Inflammatory macrophage (primary cell): ENCODE results near the gene CAMKK2.
"Not testable (repeated sequence)": the region's sequence is repeated elsewhere in the genome, so short reads cannot be mapped to it uniquely, and the experiment has no call there.

Source experiments
- DNase-seq, 2 donors: peaks; one replicate each; pipeline ENCODE4 v3.0.0-alpha.2; 2020 to 2022

CAMKK2 gene

DNA sequence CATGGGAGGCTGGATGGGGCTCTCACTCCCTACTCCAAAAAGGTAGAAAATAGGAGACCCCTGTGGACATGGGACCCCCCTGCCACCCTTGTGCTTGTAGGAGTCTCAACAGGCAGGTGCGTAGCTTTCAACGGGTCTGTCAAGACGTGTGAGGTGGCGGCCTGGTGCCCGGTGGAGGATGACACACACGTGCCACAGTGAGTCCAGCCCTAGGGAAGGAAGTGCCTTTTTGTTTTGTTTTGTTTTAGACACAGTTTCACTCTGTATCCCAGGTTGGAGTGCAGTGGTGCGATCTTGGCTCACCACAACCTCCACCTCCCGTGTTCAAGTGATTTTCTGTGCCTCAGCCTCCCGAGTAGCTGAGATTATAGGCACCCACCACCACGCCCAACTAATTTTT is 73.7 kb downstream of the CAMKK2 start:
- no peak for DNase-seq

DNA sequence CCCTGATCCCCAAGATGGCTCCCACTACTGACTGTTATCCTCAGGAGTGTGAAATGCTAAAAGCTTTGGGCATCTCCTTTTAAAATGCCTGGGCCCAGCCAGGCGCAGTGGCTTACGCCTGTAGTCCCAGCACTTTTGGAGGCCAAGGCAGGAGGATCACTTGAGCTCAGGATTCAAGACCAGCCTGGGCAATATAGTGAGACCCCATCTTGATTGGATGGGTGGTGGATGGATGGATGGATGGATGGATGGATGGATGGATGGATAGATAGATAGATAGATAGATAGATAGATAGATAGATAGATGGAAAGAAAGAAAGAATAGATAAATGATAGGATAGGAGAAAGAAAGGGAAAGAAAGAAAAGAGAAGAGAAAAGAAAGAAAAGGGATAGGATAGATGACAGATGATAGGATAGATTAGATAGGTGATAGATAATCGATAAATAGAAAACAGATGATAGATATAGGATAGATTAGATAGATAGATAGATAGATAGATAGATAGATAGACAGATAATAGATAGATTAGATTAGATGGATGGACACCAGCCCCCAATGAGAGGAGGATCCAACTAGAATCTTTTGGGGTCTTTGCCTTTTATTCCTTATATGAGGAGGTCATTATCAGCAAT is 77.0 kb downstream of the CAMKK2 start:
- DNase-seq, result no peak

DNA sequence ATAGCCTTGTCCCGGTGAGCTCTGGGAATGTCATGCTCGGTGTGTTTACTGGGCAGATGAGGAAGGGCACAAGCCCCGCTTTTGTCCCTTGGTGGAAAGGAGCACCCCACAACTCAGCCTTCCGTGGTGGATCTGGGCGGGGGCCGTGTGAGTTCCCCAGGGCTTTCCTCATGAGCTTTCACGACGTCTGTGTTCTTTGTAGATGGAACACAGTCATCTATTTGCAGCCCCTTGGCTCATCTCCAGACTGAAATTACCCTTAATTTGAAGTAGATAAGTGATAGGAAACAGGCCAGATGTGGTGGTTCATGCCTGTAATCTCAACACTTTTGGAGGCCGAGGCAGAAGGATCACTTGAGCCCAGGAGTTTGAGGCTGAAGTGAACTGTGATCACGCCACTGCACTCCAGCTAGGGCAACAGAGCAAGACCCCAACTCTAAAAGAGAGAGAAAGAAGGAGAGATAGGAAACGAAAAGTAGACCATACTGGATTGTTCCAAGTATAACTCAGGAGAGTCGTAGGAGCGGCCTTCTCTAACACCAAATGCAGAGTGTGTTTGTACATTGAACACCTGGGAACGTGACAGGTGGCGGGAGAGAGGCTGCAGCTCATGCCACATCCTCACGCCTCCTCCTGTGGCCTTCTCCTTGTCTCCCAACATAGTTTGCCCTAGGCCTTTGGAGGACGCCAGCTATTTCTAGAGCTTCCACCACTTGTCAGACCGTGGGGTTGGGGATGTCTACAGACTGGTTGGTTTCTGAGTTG is 77.7 kb downstream of the CAMKK2 start:
- no peak for DNase-seq

DNA sequence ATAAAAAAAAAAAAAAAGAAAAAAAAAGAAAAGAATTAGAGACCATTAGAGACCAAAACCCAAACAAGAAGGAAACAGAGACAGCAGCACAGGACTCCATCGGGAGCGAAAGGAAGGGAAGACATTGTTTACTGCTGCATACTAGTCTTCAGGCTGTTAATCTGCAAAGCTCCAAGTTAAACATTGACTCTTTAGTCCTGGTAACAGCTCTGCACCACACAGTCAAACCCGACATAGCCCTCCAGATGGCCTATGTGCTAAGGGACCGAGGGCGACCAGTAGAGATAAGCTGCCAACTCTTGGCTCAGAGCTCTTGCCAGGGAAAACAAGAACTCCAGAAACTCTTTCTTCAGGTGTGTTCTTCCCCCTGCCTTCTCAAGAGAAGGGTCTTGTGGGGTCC is 78.7 kb downstream of the CAMKK2 start:
- DNase-seq, result no peak

DNA sequence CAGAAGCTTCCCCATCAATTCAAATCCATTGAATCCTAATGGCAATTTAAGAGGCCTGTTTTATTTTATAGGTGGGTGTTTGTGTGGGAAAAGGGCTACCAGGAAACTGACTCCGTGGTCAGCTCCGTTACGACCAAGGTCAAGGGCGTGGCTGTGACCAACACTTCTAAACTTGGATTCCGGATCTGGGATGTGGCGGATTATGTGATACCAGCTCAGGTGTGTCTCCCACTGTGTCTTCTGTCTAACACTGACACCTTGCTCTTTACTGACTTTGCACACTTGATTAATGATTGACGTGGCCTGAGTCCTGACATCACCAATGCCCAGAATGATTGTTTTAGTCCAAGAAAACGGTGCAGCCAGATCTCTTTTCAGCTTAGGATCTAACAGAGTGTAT is 79.4 kb downstream of the CAMKK2 start:
- DNase-seq, result no peak

DNA sequence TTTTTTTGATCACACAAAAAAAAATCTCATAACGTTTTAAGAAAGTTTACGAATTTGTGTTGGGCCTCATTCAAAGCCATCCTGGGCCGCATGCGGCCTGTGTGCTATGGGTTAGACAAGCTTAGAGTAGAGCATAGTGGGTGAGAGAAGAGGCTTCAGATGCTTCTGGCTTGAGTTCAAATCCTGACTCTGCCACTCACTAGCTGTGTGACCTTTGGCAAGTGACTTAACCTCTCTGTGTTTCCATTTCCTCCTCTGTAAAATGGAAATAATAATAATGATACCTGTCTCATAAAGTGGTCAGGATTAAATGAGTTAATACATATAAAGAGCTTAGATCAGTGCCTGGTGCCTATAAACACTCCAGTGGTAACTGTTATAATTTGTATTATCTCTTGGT is 80.4 kb downstream of the CAMKK2 start:
- no peak for DNase-seq

DNA sequence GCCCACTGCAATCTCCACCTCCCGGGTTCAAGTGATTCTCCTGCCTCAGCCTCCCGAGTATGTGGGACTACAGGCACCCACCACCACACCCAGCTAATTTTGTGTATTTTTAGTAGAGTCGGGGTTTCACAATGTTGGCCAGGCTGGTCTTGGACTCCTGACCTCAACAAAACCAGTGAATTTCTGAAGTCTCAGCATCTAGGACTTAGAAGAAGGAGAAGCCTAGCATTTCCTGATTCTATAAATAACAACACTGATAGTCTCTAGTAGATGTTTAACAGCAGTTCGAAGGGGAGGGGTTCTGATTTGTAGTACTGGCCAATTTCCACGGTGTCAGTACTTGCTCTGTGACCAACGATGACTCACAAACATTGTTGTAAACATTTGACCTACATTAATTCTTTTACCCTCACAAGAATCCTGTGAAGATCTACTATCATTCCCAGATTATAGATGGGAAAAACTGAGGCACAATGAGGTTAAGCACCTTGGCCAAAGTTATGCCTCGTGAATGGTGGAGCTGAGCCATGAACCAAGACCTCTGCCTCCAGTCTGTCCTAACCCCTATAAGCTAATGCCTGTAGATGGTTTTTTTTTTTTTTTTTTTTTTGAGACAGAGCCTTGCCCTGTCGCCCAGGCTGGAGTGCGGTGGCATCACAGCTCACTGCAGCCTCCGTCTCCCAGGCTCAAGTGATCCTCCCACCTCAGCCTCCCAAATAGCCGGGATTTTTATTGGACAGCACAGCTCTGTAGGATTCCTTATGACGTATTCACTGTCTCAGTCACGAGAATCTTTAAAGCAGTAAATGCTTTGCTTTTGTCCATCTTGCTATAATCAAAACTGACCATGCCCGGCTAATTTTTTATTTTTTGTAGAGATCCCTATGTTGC is 81.4 kb downstream of the CAMKK2 start:
- peak; percentile 90 to 96 for DNase-seq

DNA sequence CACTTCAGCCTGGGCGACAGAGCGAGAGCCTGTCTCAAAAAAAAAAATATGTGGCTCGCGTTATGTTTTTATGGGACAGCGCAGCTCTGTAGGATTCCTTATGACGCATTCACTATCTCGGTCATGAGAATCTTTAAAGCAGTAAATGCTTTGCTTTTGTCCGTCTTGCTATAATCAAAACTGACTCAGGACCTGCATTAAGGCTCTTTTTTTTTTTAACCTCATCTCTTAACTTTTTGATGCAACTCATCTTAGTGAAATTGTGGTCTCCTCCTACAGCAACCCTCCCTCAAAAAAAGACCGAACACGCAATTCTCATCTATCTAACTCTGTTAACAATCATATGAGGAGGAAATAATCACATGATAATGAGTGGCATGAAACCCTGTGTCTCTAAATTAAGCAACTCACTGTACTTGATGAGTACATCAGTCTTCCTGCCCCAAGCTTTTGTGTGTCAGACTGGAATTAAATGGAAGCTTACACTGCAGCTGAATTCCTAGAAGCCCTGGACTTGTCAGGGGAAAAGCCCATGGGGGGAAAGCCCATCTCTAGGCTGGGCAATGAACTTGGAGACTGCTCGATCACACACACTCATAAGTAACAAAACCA is 82.2 kb downstream of the CAMKK2 start:
- DNase-seq, result peak; percentile 91 to 96

DNA sequence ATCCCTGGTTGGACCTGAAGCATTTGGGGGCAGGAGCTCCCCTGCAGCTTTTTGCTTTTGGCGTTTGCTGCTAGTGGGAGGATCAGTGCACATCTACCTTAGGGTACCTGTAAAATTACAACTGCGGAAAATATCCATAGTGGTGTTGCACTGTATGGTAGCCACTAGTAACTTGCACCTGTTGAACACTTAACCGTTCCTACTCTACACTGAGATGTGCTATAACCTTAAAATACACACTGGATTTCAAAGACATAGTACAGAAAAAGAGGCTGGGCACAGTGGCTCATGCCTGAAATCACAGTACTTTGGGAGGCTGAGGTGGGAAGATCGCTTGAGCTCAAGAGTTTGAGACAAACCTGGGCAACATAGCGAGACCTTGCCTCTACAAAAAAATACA is 83.6 kb downstream of the CAMKK2 start:
- DNase-seq, result no peak

DNA sequence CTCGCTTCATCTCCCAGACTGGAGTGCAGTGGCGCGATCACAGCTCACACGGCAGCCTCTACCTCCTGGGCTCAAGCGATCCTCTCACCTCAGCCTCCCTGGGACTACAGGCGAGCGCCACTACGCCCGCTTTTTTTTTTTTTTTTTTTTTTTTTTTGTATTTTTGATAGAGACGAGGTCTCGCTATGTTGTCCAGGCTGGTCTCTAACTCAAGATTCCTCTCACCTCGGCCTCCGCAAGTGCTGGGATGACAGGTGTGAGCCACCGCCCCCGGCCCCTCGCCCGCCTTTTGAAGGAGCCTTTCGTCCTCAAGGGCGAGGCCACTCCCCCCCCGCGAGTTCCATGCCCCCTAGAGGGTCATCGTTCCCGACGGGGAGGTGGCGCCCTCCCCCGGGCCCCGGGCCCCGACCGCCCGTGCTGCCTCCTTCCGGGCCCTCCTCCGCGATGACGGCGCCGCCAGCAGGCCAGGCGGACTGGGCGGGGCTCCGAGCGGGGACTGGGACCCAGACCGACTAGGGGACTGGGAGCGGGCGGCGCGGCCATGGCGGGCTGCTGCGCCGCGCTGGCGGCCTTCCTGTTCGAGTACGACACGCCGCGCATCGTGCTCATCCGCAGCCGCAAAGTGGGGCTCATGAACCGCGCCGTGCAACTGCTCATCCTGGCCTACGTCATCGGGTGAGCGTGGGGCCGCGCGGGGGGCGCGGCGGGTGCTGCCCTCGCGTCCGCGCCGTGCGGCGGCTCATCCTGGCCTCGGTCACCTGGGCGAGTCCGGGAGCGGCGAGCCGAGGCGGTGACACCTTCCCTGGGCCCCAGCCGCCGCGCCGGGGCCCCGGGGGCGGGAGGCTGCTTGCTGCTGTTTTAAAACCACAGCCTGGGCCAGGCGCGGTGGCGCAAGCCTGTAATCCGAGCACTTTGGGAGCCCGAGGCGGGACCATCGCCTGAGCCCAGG is 86.6 kb downstream of the CAMKK2 start, which contains the start of gene P2RX4:
TSS of gene P2RX4 (plus strand) at position 506 of the 949 bp plus-strand sequence. CDS start at position 542, 36 bp downstream.
- DNase-seq, result peak; percentile 81 to 86

DNA sequence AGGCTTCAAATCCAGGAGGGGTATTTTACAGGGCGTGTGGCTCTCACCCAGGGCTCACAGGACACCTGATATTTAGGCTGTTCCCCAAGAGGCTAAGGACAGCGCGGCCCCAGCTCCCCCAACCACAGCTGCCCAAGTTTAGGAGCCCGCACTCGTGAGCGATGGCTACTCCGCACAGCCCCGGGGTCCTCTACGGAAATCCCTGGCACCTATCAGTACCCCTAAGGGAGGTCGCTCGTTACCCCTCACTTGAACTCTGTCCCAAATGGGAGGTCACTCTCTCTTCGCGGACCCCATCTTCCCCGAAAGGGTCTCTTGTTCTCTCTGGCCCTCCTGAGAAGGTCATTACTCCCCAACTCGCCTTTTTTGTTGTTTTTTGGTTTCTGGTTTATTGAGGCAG is 87.3 kb downstream of the CAMKK2 start:
- DNase-seq, result no peak

DNA sequence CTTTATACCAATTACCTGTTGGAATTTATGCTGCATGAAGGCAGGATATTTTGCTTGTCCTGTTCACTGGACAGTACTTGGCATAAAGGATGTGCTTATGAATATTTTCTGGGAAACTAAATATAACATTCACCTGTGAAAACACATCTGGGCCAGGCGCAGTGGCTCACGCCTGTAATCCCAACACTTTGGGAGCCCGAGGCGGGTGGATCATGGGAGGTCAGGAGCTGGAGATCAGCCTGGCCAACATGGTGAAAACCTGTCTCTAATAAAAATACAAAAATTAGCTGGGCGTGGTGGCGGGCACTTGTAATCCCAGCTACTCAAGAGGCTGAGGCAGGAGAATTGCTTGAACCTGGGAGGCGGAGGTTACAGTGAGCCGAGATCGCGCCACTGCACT is 87.9 kb downstream of the CAMKK2 start:
- not testable (repeated sequence) for DNase-seq

DNA sequence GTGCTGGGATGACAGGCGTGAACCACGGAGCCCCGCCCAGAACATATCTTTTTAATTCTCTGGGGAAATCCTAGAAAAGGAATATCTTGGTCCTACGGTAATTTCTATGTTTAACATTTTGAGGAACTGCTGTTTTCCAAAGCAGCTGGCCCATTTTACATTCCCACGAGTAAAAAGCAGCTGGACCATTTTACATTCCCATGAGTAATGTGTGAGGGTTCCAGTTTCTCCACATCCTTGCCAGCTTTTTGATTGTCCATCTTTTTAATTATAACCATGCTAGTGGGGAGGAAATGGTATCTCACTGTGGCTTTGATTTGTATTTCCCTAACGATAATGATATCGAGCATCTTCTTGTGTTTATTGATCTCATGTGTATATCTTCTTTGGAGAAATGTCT is 91.0 kb downstream of the CAMKK2 start:
- no peak for DNase-seq

DNA sequence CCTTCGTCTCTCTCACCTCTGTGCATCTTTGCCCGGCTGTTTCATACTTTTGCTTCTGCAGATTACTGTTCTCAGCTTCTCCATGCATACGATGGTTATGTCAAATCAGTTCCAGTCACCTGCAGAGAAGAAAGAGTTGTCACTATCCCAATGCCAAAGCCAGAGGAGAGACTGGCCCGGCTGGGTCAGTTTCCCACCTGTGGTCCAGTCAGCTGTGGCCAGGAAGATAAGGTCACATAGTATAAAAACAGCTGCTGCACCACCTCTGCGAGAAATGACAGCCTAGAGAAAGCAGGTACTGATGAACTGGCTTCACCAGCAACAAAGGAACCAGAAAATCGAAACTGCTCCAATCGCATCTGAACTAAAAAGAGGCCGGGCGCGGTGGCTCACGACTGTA is 93.0 kb downstream of the CAMKK2 start:
- DNase-seq, result no peak

DNA sequence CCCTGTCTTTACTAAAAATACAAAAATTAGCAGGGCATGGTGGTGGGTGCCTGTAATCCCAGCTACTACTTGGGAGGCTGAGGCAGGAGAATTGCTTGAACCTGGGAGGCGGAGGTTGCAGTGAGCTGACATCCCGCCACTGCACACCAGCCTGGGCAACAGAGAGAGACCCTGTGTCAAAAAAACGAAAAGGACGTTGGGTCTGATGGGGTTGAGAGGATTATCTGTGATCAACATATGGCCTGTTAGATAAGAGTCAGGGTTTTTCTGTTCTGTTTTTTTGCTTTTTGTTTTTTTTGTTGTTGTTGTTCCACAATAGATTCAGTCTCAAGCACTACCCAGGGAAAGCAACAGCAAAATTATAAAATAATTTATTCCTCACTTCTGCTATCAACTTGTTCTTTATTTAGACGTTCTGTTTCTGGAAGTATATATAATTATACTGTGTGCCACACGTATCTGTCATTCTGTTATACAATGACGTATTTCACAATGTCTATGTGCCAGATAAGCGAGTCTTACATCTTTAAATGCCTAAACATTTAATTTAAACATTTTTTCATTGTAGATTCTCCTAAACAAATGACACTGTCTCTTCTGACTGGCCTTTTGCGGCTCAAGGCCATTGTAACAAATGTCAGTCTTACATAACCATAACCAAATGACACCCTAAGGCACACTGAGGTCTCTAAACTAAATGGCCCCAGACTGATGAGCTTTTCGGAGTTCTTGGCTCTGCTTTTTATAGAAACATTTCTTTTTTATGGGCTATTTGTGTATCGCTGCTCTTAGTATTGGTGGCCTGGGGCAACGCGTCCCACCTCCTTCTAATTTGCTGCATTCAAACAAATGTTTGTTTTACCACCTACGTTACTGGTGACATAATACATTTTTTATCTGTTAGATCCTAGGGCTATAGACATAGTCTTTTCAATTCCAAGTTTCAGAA is 93.8 kb downstream of the CAMKK2 start:
- no peak for DNase-seq

DNA sequence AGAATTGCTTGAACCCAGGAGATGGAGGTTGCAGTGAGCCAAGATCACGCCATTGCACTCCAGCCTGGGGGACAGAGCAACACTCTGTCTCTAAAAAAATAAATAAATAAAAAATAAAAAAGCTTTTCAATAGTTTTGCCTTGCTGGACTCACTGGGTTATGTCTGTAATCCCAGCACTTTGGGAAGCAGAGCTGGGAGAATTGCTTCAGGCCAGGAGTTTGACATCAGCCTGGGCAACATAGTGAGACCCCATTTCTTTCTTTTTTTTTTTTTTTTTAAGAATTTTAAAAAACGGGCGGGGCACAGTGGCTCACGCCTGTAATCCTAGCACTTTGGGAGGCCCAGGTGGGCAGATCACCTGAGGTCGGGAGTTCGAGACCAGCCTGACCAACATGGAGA is 95.4 kb downstream of the CAMKK2 start:
- DNase-seq, result not testable (repeated sequence)

DNA sequence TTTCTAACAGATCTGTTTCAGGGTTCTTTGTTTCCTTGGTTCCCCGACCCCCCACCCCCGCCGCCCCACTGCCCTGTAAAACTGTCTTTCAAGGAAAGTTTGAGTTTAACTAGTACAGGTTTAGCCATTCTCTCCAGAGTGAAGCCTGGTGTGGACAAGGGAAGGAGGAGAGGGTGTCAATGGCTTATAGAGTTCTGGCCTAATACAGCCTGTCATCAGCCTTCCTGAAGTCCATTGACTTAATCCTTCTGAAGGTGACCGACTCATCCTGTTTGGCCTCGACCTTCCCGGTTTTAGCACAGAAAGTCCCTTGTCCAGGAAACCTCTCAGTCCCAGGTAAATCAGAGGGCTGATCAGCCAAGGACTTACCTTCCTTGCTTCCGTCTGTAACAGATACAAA is 97.6 kb downstream of the CAMKK2 start:
- no peak for DNase-seq

DNA sequence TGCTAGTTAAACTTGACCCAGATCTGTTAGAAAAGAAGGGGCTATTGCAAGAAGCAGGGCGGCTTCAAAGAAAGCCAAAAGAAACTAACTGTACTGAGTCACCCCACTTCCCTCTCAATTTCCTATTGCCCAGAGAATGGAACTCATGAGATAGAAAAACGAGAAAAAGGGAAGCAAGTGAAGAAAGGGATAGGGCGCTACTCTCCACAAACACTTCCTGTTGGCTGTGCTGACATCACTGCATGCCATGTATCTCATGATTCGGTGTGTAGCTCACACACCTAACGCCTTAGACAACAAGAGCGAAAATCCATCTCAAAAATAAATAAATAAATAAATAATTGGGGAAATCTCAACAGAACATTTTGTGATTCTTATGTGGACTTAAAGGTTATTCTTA is 99.6 kb downstream of the CAMKK2 start:
- DNase-seq, result peak; percentile 89 to 94

DNA sequence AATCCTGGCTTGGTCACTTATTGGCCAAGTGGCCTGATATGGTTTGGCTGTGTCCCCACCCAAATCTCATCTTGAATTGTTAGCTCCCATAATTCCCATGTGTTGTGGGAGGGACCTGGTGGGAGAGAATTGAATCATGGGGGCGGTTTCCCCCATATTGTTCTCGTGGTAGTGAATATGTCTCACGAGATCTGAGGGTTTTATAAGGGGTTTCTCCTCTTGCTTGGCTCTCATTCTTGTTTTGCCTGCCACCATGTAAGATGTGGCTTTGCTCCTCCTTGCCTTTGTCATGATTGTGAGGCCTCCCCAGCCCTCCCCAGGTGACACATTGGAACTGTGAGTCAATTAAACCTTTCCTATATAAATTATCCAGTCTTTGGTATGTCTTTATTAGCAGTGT is 105.4 kb downstream of the CAMKK2 start:
- DNase-seq, result no peak

DNA sequence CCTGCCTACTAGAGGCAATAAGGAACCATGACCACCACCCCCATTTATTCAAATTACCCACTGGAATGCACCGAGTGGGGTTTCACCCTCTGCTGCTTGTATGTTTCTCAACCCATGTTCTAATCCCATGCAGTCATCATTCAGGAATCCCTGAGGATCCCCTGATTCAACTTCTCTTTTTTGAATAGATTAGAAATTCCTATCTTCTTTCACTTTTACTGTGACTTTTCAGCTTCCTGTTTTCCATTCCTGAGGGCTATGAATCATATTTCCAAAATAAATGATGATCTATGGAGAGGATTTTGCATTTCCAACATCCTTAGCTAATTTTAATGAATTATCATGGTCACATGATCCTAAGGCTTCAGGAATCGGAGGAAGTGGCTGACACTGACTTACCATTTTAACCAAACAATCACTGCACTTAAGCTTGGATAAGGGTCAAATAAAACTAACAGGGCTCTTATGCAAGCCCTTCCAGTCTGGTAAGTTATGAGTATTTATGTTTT is 105.9 kb downstream of the CAMKK2 start:
- DNase-seq, result peak; percentile 95 to 96
